Kasumi-1 (cell line): ENCODE results near the gene OR51T1.
"Not testable (repeated sequence)": the region's sequence is repeated elsewhere in the genome, so short reads cannot be mapped to it uniquely, and the experiment has no call there.

ENCODE experiments used
- DNase-seq, 2 experiments: peaks; one replicate each; lab custom pipeline; 2025; lab: John Stamatoyannopoulos, UW

OR51T1 gene, protein sequence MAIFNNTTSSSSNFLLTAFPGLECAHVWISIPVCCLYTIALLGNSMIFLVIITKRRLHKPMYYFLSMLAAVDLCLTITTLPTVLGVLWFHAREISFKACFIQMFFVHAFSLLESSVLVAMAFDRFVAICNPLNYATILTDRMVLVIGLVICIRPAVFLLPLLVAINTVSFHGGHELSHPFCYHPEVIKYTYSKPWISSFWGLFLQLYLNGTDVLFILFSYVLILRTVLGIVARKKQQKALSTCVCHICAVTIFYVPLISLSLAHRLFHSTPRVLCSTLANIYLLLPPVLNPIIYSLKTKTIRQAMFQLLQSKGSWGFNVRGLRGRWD

GRCh38 chr11:4881860-4882500, at the start of gene OR51T1:
TSS of gene OR51T1 (plus strand) at chr11:4881900. CDS start at chr11:4881900, 0 bp downstream.
- DNase-seq = no peak

GRCh38 chr11:4839851-4840549, 41.7 kb upstream of the OR51T1 start:
- DNase-seq = no peak

DNA sequence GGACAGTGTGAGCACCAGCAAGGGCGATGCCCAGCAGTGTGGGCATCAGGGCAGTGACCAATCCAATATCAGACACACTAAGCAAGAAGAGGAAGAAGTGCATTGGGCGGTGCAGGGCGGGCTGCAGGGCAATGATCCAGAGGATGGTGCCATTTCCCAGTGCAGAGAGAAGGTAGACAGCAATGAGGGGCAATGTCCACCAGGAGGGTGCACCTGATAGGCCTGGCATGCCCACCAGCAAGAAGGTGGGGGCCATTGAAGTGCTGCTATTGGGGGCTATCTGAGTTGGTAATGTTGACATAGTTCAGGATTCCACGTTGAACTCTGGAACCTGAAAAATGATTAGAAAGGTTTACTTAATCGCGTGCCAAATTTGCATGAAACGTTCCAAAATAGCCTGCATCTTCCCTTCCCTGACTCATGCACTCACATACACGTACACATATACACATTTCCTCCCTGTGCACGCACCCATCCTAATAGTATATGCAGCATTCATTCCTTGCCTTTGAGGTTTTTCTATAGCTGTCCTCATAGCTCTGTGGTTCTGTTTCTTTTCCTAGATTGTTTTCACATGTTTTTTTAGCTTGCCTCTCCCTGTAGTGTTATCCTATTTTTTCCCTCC, 32.7 kb upstream of the OR51T1 start, which contains the start of gene OR51S1:
Gene OR51S1 (minus strand): TSS at position 301 of the 625 bp plus-strand sequence. CDS start 0 bp downstream, at position 301.
- DNase-seq = no peak

GRCh38 chr11:4851033-4851432, 30.7 kb upstream of the OR51T1 start:
- DNase-seq = no peak

DNA sequence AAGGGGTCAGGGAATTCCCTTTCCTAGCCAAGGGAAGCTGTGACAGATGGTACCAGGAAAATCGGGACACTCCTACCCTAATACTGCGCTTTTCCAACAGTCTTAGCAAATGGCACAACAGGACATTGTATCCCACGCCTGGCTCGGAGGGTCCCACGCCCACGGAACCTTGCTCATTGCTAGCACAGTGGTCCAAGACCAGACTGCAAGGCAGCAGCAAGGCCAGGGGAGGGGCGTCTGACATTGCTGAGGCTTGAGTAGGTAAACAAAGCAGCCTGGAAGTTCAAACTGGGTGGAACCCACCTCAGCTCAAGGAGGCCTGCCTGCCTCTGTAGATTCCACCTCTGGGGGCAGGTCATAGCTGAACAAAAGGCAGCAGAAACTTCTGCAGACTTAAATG, 27.4 kb upstream of the OR51T1 start:
- DNase-seq = not testable (repeated sequence)

- DNase-seq = no peak
These were observed 19.1 kb upstream of the OR51T1 start for GRCh38 chr11:4862447-4863236.

GRCh38 chr11:4863876-4864275, 17.8 kb upstream of the OR51T1 start:
- no peak for DNase-seq

DNA sequence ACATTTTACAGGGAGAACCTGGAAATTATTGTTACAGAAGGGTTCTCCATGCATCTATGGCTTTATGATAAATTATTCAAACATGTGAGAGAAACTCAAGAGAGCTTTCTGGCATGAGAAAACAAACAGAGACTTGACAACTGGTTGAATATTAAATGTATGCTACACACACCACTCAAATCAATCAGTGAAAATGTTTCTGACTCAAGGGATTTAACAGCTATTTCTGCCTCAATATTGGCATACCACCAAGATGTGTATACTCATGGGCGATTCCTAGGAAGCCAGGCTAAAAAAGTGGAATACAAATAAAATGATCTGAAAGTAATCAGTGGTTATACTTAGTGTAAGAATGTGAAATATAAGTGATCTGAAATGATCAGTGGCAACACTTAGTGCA, 15.8 kb upstream of the OR51T1 start:
- DNase-seq = no peak

- DNase-seq = no peak
These were observed 512 bp upstream of the OR51T1 start for GRCh38 chr11:4881188-4881587.

GRCh38 chr11:4882543-4882942, 843 bp downstream of the OR51T1 start:
- no peak for DNase-seq

GRCh38 chr11:4884361-4884760, 2.7 kb downstream of the OR51T1 start:
- no peak for DNase-seq

GRCh38 chr11:4886186-4886585, 4.5 kb downstream of the OR51T1 start:
- DNase-seq = no peak

DNA sequence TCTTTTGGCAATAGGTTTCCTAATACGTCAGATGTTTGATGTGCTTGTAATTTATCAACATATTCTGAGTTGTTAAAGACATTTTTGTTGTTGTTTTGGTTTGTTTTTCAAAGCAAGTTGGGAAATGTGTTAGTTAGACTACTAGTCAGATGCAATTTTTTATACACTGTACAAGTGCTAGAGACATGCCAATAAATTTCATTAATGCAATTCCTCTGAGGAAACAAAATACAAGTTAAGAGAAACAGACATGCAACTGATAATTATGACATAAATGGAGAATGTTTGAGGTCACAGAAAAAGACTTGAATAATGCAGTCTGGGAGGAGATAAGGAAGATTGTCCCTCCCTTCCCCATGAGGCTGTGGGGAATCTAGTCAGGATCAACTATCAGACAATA, 5.9 kb downstream of the OR51T1 start:
- DNase-seq = no peak

DNA sequence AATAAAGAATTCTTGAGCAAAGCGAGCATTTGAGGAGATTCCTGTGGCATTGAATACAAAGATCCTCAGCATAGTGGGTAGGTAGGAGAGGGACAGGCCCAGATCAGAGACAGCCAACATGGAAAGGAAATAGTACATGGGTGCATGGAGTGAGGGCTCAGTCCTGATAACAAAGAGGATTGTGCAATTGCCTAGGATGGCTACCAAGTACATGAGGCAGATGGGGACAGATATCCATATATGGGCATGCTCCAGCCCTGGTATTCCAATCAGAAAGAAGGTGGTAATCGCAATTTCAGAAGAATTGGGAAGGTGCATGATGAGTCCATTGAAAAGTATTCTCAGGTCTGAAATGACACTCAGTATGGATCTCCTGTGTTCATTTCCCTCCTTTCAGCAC, 8.6 kb downstream of the OR51T1 start:
- no peak for DNase-seq

DNA sequence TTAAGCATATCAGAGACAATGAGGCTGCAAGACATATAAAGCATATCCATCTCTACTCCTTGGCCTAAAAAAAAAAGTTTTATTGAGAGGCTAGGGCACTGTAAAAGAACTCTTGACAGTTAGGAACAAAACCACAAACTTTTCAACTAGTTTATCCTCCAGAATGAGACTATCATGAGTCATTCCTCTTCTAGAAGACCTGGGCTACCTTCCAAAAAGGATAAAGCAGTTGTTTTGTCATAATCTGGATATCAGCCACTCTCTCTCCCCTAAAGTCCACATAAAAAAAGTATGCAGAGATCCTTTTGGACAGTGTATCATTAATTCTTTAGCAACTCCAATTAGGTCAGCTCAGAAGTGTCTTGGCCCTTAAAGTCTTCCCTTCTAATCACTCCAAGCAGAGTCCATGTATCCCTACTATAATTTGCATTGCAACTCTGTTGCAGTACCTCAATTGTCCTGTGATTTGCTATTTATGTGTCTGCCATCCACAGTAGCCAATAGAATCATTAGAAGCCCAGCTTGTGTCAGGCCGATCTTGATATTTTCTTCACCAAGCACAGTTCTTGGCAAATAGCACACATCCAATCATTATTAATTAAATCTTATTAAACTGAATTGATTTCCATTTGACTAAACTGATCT, 10.4 kb downstream of the OR51T1 start:
- DNase-seq = no peak

DNA sequence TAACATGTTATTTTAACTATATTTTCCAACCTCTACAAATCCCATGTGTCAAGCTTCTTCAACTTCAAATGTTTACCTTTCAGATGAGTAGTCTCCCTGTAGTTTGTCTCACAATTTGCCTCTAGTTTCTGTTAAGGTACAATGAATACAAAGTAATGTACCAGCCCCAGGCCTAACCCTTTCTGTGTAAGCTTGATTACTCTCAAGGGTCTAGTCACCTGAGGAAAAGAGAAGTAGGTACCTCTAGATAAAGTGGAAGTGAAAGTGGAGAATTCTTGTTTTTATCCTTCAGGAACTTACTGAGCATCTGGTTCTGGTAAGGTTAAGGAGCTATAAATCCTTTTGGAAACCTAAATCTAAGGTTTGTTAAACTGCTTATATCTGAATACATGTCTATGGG, 21.8 kb downstream of the OR51T1 start, which contains the start of gene OR51A7:
Gene OR51A7 (plus strand): TSS at position 300 of the 400 bp plus-strand sequence. CDS start 3,587 bp downstream, outside the sequence.
- no peak for DNase-seq

DNA sequence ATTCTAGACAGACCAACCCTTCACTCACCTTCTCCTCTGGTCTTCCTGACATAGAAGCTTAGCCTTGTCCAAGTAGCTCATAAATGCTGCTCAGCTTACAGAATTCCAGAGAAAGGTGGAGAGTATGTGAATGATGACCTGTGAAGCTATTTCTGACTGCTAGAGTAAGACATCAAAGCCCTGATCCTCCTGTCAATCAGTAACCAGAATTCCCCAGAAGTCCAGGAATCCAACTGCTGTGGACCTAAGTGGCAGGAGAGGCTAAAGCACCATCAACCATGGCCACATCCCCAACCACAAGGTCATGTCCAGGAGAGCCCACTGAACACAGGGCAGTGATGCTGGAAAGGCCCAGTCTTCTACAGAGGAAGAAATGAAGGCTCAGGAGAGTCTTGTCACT, 34.9 kb downstream of the OR51T1 start:
- no peak for DNase-seq

GRCh38 chr11:4919250-4919649, 37.5 kb downstream of the OR51T1 start, which contains the start of gene OR51G2:
TSS of gene OR51G2 (minus strand) at chr11:4919350. CDS start at chr11:4915663, 3,687 bp downstream.
- no peak for DNase-seq

- no peak for DNase-seq
These were observed 40.1 kb downstream of the OR51T1 start for GRCh38 chr11:4921796-4922195.

DNA sequence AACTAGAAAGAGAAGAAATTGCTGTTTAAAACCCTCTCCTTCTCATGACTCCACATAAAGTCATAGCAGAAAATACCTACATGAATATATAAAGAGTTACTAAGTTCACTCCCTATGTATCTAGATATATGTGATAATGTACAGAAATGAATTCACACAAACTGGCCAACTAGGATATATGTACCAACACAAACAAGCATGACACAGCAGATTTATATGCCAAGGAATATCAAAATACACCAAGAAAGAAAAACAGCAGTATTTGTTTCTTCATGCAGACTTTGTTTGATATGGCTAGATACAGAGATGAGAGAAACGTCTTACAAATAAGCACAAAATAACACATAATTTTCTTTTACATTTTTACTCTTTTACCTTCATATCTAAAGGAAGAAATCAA, 40.6 kb downstream of the OR51T1 start:
- DNase-seq = no peak

DNA sequence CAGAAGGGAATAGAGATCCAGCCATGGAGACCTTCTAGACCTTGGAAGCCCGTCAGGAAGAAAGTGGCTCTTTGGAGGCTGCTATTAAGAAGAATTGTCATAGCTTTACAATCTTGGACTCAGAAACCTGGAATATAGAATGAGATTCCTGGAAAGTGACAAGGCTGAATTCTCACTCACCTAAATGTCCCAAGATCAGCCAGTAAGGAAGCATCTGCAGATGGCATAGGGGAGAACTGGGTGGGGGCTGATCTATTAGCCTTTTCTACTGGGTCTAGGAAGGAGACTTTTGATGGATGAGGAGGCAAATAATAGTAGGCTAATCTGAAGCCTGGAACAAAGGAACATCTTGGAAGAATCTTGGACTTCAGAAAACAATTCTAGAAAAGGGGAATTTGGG, 42.5 kb downstream of the OR51T1 start, which contains the start of gene OR51G1:
Gene OR51G1 (minus strand): TSS at position 101 of the 400 bp plus-strand sequence. CDS start 0 bp downstream, at position 101.
- no peak for DNase-seq
